RPMI7951 (cell line): ENCODE data around the gene SCN4B. TPM values are rescaled to one million over a fixed set of nuclear protein-coding genes. Genes with fewer than 3 reads are reported as not detected.

Experiments
- DNase-seq: peaks from one replicate; pipeline ENCODE4 v3.0.0-alpha.2; 2012; ENCODE audit warnings: low read depth
- total RNA-seq: library from RNA; depleted of rRNA; stranded (reverse); fragments of >200 nt; shearing (Covaris generic); gene quantifications from 2 replicates; pipeline ENCODE4 v1.2.3, GENCODE V29; 2014

The SCN4B gene
- total RNA-seq, 1 experiment from 2014 or later, result not detected

DNA sequence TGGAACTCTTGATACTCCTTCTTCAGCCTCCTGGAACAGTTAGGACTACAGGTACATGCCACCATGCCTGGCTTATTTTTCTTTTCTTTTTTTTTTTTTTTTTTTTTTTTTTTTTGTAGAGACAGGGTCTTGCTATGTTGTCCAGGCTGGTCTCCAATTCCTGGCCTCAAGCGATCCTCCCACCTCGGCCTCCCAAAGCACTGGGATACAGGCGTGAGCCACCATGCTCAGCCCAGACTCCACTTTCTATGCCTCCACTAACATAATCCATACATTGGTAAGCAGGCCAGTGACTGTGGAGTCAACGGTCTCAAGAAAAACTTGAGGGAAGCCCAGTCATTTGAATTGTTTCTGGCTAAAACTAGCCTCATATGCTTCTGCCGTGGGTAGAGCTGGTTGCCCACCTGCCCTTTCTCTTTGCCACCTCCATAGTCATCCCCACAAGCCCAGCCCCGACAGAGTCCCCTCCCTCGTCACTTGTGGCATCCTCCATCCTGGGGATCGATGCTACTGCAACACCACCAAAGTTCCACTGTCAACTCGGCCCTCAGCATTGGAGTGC lies 21.5 kb upstream of the SCN4B start:
- DNase-seq, result no peak

DNA sequence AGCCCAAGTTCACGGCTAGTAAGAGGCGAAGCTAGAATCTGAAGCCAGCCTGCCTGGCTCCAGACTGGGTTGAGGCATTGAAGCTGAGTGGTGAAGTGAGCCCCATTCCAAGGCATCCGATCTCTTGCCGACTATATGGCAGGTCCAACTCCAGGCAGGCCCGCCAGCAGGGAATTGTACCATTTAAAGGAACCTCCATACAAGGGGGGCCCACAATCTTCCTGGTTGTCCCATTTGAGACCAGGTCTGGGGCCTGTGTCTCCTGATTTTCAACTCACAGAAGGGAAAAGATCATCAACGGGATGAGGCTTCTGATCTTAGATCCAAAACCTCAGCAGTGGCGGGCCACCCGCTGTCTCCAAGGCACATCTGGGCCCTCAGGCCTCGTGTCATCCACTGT lies 19.7 kb upstream of the SCN4B start:
- DNase-seq, result no peak

DNA sequence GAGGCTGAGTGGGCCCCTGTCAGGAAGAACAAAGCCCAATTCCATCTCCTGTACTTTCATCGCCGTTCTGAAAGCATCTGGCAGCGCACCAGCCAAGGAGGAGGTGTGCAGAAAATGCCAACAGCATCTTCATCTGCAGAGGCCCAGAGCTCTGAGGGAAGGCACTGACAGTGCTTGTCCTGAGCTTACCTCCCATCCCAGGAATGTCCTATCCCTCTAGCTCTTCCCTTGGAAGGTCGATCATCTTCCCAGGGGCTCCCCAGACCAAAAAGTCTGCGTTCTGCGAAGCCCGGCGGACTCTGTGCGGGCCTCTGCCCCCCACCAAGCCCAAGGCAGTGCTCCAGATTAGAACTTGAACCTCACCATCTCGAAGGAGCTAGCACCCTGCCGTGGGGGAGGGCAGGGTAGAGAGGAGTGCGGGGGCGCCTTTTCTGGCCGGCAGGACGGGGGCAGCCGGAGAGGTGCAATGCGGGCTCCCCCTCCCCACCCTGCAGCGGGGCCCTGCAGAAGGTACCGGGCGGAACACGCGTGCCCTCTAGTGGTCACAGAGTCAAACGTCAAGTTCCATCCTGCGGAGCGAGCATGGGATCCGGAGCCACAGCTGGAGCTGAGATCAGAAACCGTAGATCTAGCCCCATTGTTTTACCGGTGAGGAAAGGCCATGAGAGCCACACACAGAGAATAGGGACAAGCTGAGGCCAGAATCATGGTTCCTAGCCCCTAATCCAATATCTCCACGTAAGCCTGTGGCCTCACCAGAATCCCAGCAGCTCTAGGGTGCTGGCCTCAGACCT lies 18.8 kb upstream of the SCN4B start:
- peak; percentile 34 for DNase-seq

DNA sequence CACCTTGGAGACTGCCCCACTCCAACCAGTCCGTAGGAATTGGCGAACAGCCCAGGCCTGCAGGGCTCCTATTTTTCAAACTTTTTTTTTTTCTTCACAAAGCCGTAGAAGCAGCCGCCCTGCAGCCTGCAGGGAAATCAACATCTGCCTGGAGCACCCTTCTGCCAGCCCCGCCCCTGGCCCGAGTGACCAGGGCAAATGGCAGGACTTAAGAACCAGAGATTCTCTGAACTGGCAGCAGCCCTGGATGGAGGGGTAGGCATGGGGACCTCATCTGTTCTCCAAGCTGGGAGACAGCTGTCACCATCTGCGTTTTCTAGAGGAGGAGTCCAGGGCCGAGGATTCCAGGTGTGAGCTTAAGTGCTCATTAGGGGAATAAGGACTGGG lies 18.3 kb upstream of the SCN4B start:
- no peak for DNase-seq

DNA sequence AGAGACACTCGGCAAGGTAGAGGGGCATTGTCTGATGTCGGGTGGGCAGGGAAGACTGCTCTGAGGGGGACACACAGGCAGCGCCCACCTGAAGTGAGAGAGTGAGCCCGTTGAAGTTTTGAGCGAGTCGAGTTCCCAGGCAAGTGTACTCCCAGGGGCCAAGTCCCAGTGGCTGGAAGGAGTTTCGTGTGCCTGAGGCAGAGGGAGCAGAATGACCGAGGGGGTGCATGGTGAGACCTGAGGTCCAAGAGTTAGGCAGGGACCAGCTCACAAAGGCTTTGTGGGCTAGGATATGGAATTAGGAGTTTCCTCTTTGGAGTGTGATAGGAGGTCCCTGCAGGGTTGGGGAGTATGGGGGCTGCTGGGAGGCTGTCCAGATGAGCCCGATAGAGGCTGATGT lies 17.6 kb upstream of the SCN4B start:
- no peak for DNase-seq

DNA sequence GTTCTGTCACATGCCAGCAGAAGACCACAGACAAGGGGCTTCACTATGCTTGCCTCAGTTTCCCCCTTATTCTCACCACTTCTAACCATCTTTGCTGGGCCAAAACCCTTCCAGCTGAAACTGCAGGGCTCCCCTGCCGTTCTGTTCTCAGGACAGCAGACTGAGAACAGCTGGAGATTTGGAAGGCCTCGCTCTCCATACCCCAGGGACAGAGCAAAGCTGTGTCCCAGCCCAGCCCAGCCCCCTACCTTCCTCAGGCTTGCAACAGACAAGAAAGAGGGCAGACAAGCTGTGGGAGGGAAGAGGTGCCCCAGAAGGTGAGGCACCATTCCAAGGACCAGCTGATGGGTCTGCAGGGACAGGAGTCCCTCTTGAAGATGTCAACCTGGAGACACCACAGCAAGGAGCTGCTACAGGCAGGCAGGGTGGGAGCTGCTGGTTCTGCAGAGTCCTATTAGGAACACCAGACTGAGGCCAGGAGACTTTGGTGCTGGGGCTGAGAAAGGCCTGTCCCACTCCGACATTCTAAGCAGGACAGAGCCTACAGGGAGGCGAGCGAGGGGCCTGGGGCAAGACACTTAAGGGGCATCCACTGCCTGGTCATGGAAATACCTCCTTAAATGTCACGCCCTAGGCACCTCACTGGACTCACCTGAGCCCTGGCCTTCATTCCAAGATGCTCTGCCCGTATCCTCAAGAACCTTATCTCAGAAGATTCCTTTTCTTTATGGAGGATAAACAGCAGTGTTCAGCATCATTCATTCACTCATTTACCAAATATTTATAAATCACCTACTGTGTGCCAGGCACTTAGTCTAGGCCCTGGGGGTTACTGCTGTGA lies 16.9 kb upstream of the SCN4B start:
- DNase-seq, result no peak

DNA sequence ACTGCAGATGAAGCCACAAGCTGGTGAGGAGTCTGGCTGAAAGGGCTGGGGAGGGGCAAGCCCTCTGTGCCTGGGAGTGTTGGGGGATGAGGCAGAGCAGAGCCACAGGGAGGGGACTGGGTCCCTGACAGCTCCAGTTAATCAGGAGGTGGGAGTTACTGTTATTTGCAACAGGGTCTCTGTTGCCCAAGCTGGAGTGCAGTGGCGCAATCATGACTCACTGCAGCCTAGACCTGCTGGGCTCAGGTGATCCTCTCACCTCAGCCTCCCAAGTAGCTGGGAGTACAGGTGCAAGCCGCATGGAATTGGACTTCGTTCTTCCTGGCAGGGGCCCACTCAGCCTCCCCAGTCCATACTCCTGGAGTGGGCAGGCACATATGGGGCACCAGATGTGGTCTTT lies 16.1 kb upstream of the SCN4B start:
- no peak for DNase-seq

DNA sequence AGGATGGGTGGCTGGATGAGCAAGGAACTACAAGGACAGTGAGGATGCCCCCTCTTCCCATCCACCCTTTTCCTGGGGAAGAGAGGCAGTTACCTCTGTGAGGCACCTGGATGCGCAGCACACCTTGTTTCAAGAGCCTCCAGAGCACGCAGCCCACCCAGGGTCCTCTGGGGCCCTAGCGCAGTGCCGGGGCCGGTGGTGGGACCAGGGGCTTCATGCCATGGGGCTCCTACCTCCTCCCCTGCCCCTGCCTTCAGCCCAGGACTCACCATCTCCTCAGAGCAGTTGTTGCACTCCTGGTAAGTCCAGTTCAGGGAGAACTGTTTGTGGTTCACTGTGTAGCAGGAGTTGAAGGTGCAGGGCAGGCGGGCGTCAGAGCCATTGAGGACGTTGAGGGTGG lies 15.7 kb upstream of the SCN4B start:
- DNase-seq, result no peak

DNA sequence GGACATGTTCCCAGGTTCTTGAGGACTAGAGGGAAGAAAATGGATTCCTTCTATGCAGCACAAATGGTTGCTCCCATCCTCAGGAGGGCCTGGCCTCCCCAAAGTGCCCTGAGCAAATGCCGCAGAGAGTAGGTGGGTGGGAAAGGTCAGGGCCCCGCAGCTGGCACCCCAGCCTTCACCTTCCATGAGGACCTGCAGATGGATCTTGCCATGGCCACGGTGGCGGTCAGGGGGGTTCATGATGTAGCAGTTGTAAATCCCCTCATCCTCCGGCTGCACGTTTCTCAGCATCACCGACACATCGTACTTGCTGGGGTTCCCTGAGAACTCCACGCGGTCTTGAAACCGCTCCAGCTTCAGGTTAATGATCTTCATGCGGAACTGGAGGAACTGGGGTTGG lies 15.3 kb upstream of the SCN4B start:
- DNase-seq, result no peak

DNA sequence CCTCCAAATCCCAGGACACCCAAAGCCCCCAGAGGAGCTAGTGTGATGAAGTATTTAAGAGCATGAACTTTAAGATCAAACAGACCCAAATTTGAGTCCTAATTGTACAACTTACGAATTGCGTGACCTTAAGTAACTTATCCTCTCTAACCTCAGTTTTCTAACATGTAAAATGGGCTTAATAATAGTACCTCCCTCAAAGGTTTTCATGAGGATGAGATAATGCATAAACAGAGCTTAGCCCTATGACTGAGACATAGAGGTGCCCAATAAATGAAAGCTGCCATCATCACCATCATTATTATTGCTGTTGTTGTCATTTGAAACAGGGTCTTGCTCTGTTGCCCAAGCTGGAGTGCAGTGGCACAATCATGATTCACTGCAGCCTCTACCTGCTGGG lies 14.6 kb upstream of the SCN4B start:
- no peak for DNase-seq

DNA sequence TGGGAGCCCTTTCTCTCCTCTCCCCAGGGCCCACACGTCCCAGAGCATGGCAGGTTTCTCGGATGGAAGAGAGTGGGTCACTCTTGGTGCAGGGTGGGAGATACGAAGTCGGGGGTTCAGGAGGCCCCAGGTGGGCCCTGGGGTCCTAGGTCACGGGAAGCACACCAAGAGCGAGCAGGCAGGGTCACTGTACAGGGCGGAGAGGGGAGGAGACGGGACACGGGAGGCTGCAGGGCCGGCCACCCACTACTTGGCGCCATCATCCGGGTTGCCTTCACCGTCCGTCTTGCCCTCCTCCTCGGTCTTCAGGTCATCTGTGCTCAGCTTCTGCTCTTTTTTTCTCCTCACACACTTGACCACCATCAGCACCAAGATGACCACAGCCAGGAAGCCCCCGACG lies 14.0 kb upstream of the SCN4B start:
- DNase-seq, result no peak

DNA sequence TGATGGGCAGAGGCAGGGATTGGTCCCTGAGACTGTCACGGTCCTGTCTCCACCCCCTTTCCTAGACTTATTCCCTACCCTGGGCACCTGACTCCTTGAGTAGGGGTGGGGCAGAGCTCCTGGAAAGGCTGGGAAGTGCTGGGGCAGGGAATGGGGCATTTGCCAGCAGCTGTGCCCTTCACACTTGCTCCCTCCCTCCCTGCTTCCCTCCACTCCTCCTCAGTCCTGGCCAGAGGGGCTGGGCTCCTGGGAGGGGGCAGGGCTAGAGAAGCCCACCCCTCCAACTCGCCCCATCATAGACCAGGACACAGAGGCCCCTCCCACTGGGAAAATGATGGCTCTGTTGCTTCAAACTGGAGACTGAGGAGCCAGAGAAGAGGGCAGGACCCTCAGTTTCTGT lies 12.3 kb upstream of the SCN4B start:
- DNase-seq, result no peak

DNA sequence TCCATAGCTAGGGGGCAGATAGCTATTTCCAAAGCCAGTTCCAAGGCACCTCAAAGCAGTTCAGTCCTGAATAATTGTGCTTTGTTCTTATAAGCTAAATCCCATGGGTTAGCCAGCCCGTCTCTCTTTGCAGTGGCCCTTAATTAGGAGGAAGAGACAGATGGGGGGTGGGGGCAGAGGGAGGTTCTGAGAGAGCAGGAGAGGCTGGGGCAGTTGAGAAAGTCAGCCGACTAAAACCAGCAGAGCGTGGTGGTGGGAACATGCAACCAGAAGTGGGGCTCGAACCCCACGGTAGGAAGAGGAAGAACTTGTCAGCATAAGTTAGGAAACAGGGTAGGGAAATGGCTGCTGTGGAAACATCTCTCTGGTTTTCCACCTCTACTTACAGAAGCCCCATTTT lies 10.9 kb upstream of the SCN4B start:
- no peak for DNase-seq

DNA sequence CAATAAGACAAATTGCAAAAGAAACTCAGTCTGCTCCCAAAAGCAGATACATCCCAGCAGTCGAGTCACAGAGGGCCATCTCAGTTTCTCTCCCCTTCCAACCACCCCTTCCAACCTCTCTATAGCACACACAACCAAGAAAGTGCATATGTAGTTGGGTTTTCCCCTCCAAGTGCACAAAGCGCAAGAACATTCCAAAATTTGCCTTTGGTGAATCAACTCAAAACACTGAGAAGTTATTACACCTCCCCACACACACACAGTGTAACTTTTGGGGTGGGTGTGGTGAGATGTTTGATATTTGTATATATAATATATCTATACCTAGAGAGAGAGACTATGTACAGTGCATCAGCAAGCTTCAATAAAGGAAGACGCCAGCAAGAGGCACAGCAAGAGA lies 10.2 kb upstream of the SCN4B start:
- no peak for DNase-seq

DNA sequence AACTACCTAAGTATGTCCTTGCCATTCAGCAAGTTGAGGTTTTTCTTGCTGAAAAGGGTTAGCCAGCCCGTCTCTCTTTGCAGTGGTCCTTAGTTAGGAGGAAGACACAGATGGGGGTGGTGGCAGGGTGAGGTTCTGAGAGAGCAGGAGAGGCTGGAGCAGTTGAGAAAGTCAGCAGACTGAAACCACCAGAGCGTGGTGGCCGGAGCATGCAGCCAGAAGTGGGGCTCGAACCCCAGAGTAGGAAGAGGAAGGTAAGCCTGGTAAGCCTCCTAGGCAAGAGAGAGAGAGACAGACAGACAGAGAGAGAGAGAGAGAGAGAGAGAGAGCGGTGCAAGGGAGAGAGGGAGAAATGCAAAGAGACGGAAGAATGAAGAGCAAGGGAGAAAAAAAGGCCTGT lies 9.2 kb upstream of the SCN4B start:
- no peak for DNase-seq

DNA sequence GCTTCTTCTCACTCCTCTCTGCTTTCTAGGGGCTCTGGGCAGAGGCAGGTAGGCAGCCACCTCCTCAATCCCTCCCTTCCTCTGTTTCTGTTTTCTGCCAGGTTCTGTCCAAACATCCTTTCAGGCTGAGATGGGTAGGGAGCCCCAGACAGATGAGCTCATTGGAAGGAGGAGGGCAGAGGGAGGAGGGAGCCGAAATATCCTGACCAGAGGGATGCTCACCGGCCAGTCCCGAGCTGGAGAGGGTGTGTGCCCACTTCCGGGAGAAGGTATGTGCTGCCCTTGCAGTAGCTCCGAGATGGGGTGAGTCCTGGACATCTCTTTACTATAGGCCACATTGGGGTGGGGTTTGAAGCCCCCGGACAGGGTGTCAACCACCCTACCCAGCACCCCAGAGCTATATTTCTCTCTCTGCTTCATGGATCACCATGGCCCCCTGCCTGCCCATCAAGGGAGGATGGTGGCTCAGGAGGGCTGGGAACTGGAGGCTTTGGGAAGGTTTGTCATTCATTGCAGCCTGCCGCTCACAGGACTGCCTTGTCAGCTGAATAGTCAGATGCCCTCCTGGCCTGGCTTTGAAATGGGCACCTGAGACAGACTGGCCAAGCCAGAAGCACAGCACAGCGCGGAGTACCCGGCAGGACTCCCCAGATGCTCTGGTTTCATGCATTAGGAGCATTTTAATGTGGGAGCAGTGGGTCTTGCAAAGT lies 4.7 kb upstream of the SCN4B start:
- no peak for DNase-seq

DNA sequence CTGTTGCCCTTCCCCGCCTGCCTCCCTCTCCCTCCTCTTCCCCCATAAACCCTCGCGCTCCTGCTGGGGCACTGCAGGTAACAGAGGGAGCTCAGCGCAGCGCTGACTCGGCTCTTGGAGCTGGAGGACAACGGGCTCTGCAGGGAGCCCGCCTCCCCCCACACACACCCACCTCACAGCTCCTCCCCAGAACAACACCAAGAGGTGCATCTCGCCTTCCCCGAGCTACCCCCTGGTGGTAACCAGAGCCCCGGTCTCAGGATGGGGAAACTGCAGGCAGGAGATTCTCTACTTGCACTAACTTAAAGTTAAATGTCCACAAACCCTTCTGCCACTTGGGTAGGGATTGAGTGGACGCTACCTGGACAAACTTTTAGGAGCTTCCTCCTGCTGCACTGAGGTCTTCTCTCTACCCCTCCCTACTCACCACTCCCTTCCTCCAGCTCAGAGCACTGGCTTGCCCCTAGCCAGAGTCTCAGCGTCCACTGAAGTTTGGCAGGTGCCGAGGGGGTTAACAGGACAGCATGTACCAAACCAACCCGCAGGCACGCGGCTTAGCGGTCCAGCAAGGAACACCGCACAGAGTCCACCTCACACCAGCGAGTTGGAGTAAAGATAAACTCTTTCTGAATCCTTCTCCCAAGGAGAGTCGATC lies 4.0 kb upstream of the SCN4B start:
- DNase-seq, result no peak

DNA sequence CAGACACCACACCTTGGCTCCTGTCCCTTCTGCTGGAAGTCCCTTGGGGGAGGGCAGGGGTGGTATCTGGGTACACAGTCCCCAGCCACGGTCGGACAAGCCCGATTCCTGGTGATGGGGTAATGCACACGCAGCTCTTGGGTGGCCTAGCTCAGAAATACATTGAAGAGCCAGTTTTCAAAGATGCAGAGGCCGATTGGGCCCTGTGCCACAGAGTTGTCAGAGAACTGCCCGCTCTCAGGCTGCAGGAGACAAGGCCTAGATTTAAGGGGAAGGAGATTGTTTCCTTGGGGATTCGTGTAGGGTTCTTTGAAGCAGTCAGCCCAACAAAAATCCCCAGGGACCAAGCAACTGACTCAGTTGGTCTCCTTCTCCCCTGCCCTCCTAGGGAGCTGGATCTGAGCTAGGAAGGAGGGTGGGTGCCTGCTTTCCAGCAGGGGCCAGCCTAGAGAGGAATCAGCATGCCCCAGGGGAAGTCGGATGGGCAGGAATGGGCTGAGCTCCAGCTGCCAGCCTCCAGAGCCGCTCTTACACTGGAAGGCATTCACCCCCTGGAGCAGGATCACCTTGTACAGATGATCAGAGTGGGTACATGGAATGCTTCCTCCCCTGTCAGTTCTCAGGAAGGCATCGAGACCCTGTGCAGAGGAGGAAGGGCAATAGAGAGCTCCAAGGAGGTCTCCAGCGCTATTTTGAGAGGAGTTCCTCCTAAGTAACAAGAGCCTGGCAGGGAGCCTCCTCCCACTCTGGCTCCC lies 3.3 kb upstream of the SCN4B start:
- no peak for DNase-seq

DNA sequence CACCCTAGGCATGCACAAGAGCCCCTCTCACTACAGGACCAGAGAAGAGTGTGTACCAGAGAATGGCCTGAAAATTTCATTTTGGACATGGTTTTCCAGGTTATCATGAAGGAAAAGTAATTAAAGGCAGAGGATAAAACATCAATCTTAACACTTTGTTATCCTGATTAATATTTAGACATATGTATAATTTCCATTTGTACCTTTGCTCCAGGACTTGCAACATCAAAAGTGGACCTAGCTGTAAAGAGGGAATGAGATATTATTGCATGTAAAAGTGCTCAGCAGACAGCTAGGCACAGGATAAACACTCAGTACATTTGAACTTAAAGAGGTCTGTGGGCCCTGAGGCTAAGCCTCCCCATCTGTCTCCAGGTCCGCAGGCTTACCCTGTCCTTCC lies 2.0 kb upstream of the SCN4B start:
- DNase-seq, result no peak

DNA sequence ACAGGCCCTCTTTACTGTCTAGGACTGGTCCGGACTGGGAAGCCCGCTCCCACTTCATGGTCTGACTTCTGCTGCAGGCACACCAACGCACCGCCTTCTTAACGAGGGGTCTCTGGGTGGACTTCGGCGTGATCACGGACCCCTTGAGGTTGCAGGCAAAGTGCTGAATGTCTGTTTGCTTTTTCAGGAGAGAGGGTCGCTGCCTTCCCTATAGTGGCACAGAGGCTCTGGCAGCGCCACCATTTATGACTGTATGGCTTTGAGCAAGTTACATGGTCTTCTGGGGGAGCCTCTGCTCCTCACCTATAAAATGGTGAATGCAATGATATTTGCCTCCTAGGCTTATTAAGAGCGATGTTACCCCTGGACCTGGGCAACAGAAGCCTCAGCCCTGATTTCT lies 1.4 kb upstream of the SCN4B start:
- DNase-seq, result no peak

DNA sequence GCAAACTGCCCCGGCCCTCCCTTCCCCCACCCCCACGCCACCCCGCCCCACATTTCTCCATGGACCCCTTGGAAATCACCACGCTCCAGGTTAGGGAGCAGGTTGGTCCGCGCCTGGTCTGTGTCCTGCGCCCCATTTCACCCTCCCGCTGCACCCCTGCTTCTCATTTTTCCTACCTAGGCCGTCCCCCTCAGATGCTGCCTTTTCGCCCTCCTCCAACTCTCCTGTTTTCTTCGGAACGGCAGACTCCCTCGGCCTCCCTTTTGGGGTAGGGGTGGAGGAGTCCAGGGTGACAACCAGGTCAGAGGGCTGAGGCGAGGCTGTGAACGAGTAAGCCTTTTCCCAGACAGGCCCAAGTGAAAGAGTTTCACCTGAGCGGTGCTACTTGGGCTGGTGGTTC lies 893 bp upstream of the SCN4B start:
- no peak for DNase-seq
